ENCODE measurements around the gene TEX2. TPM values are rescaled to one million over a fixed set of nuclear protein-coding genes. Genes with fewer than 3 reads are reported as not detected.

TEX2 gene
- total and polyA plus RNA-seq, 2 experiments from 2014 or later, result 7.5 to 17.7 TPM

DNA sequence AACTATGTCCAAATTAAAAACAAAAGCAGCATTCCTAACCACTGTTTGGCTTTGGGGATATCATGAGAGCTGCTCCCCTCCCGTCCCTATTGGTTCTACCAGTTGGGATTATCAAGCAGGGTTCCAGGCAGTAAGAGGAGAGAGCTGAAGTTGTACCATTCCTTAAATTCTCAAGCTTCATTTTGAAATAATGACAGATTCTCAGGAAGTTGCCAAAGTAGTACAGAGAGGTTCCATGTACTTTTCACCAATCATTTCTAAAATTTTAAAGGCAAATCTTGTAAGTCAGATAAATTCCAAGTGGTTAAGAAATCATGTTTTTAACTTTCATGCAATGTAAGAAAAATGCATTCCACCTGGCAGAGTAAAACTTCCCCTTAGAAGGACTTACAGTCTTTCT, 36.9 kb downstream of the TEX2 start:
- Histone ChIP-seq H3K27me3 (ENCODE audit: insufficient read depth) (no peaks in the 10 kb centered on the region), H3K4me3 (no peak overlapping the region), H3K9me2 (ENCODE audit: insufficient read depth) (no peaks in the 10 kb centered on the region), H4K20me1 (replicated peaks; ENCODE audit: insufficient read depth) (0 out of 2 replicates have a peak, but pooled peaks cover under 1% of the 10 kb centered on the region), H3K79me2 (replicated peaks; ENCODE audit: insufficient read depth) (peaks cover 25% of the 10 kb centered on the region), H3F3A (replicated peaks; ENCODE audit: low read depth) (no peaks in the 10 kb centered on the region), H3K36me3 (ENCODE audit: insufficient read depth) (no peaks in the 10 kb centered on the region), H2AFZ (no peak overlapping the region), H3K4me1 (ENCODE audit: insufficient read depth) (no peaks in the 10 kb centered on the region), H3K27ac (ENCODE audit: low read depth) (no peak overlapping the region), H3K4me2 (no peak overlapping the region)
- H3K27ac Mint-ChIP-seq, result no peak overlapping the region
- DNase-seq (ENCODE audit: low spot score) (no peak), ATAC-seq (no peak)
- H3K4me3 Mint-ChIP-seq, result no peak overlapping the region
- TF ChIP-seq, protein P1, sequence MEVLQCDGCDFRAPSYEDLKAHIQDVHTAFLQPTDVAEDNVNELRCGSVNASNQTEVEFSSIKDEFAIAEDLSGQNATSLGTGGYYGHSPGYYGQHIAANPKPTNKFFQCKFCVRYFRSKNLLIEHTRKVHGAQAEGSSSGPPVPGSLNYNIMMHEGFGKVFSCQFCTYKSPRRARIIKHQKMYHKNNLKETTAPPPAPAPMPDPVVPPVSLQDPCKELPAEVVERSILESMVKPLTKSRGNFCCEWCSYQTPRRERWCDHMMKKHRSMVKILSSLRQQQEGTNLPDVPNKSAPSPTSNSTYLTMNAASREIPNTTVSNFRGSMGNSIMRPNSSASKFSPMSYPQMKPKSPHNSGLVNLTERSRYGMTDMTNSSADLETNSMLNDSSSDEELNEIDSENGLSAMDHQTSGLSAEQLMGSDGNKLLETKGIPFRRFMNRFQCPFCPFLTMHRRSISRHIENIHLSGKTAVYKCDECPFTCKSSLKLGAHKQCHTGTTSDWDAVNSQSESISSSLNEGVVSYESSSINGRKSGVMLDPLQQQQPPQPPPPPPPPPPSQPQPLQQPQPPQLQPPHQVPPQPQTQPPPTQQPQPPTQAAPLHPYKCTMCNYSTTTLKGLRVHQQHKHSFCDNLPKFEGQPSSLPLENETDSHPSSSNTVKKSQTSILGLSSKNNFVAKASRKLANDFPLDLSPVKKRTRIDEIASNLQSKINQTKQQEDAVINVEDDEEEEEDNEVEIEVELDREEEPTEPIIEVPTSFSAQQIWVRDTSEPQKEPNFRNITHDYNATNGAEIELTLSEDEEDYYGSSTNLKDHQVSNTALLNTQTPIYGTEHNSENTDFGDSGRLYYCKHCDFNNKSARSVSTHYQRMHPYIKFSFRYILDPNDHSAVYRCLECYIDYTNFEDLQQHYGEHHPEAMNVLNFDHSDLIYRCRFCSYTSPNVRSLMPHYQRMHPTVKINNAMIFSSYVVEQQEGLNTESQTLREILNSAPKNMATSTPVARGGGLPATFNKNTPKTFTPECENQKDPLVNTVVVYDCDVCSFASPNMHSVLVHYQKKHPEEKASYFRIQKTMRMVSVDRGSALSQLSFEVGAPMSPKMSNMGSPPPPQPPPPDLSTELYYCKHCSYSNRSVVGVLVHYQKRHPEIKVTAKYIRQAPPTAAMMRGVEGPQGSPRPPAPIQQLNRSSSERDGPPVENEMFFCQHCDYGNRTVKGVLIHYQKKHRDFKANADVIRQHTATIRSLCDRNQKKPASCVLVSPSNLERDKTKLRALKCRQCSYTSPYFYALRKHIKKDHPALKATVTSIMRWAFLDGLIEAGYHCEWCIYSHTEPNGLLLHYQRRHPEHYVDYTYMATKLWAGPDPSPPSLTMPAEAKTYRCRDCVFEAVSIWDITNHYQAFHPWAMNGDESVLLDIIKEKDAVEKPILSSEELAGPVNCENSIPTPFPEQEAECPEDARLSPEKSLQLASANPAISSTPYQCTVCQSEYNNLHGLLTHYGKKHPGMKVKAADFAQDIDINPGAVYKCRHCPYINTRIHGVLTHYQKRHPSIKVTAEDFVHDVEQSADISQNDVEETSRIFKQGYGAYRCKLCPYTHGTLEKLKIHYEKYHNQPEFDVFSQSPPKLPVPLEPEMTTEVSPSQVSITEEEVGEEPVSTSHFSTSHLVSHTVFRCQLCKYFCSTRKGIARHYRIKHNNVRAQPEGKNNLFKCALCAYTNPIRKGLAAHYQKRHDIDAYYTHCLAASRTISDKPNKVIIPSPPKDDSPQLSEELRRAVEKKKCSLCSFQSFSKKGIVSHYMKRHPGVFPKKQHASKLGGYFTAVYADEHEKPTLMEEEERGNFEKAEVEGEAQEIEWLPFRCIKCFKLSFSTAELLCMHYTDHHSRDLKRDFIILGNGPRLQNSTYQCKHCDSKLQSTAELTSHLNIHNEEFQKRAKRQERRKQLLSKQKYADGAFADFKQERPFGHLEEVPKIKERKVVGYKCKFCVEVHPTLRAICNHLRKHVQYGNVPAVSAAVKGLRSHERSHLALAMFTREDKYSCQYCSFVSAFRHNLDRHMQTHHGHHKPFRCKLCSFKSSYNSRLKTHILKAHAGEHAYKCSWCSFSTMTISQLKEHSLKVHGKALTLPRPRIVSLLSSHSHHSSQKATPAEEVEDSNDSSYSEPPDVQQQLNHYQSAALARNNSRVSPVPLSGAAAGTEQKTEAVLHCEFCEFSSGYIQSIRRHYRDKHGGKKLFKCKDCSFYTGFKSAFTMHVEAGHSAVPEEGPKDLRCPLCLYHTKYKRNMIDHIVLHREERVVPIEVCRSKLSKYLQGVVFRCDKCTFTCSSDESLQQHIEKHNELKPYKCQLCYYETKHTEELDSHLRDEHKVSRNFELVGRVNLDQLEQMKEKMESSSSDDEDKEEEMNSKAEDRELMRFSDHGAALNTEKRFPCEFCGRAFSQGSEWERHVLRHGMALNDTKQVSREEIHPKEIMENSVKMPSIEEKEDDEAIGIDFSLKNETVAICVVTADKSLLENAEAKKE (CRISPR knock-in tag; IDR thresholded peaks at IDR 0.05), result no peak
- TF ChIP-seq NANOG (IDR thresholded peaks at IDR 0.05; ENCODE audit: borderline replicate concordance) (no peak), JUNB (IDR thresholded peaks at IDR 0.05; ENCODE audit: unreplicated experiment) (no peak), STAT1 (IDR thresholded peaks at IDR 0.05; ENCODE audit: unreplicated experiment) (no peak)
- peaks cover 6% of the 10 kb centered on the region for H3K4me1 Mint-ChIP-seq
- no peaks in the 10 kb centered on the region for H3K27me3 Mint-ChIP-seq (ENCODE audit: insufficient read depth, low read depth, poor library complexity)
- H3K36me3 Mint-ChIP-seq (ENCODE audit: low read depth), result no peaks in the 10 kb centered on the region
- H3K9me3 Mint-ChIP-seq, result no peaks in the 10 kb centered on the region

DNA sequence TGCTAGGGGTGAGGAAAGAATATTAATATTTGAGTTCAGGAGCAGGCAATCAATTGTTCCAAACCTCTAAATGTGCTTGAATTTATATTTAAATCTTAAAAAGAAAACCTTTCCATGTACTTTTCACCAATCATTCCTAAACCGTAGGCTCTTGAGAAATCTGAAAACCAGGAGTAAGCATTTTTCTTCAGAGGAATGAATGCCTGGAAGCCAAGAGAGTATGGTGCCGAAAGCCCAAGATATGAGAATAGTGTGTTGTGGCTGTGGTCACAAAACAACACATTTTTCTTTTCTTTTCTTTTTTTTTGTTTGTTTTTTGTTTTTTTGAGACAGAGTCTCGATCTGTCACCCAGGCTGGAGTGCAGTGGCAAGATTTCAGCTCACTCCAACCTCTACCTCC, 37.6 kb downstream of the TEX2 start:
- H3K4me1 Mint-ChIP-seq, result peaks cover 6% of the 10 kb centered on the region
- no peak overlapping the region for H3K4me3 Mint-ChIP-seq
- no peaks in the 10 kb centered on the region for H3K36me3 Mint-ChIP-seq (ENCODE audit: low read depth)
- no peaks in the 10 kb centered on the region for H3K9me3 Mint-ChIP-seq
- ATAC-seq, result no peak
- Histone ChIP-seq H3K4me2 (no peak overlapping the region), H3K4me1 (ENCODE audit: insufficient read depth) (no peaks in the 10 kb centered on the region), H3K9me2 (ENCODE audit: insufficient read depth) (no peaks in the 10 kb centered on the region), H3K27ac (ENCODE audit: low read depth) (no peak overlapping the region), H3K36me3 (ENCODE audit: insufficient read depth) (no peaks in the 10 kb centered on the region), H4K20me1 (replicated peaks; ENCODE audit: insufficient read depth) (no peaks in the 10 kb centered on the region), H3F3A (replicated peaks; ENCODE audit: low read depth) (no peaks in the 10 kb centered on the region), H3K79me2 (replicated peaks; ENCODE audit: insufficient read depth) (peaks cover 27% of the 10 kb centered on the region), H3K27me3 (ENCODE audit: insufficient read depth) (no peaks in the 10 kb centered on the region), H2AFZ (no peak overlapping the region), H3K4me3 (no peak overlapping the region)
- no peak overlapping the region for H3K27ac Mint-ChIP-seq
- no peak for DNase-seq (ENCODE audit: low spot score)
- no peaks in the 10 kb centered on the region for H3K27me3 Mint-ChIP-seq (ENCODE audit: insufficient read depth, low read depth, poor library complexity)
- TF ChIP-seq, protein P2, sequence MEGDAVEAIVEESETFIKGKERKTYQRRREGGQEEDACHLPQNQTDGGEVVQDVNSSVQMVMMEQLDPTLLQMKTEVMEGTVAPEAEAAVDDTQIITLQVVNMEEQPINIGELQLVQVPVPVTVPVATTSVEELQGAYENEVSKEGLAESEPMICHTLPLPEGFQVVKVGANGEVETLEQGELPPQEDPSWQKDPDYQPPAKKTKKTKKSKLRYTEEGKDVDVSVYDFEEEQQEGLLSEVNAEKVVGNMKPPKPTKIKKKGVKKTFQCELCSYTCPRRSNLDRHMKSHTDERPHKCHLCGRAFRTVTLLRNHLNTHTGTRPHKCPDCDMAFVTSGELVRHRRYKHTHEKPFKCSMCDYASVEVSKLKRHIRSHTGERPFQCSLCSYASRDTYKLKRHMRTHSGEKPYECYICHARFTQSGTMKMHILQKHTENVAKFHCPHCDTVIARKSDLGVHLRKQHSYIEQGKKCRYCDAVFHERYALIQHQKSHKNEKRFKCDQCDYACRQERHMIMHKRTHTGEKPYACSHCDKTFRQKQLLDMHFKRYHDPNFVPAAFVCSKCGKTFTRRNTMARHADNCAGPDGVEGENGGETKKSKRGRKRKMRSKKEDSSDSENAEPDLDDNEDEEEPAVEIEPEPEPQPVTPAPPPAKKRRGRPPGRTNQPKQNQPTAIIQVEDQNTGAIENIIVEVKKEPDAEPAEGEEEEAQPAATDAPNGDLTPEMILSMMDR (conservative IDR thresholded peaks at IDR 0.05; ENCODE audit: low read depth in 2 of 2), result no peak
- TF ChIP-seq CREB1 (CRISPR knock-in tag; IDR thresholded peaks at IDR 0.05; ENCODE audit: low read depth) (no peak), EZH2phosphoT487 (IDR thresholded peaks at IDR 0.05; ENCODE audit: unreplicated experiment) (no peak)
- TF ChIP-seq, protein P3, sequence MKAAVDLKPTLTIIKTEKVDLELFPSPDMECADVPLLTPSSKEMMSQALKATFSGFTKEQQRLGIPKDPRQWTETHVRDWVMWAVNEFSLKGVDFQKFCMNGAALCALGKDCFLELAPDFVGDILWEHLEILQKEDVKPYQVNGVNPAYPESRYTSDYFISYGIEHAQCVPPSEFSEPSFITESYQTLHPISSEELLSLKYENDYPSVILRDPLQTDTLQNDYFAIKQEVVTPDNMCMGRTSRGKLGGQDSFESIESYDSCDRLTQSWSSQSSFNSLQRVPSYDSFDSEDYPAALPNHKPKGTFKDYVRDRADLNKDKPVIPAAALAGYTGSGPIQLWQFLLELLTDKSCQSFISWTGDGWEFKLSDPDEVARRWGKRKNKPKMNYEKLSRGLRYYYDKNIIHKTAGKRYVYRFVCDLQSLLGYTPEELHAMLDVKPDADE (IDR thresholded peaks at IDR 0.05), result no peak
- TF ChIP-seq, protein P4, sequence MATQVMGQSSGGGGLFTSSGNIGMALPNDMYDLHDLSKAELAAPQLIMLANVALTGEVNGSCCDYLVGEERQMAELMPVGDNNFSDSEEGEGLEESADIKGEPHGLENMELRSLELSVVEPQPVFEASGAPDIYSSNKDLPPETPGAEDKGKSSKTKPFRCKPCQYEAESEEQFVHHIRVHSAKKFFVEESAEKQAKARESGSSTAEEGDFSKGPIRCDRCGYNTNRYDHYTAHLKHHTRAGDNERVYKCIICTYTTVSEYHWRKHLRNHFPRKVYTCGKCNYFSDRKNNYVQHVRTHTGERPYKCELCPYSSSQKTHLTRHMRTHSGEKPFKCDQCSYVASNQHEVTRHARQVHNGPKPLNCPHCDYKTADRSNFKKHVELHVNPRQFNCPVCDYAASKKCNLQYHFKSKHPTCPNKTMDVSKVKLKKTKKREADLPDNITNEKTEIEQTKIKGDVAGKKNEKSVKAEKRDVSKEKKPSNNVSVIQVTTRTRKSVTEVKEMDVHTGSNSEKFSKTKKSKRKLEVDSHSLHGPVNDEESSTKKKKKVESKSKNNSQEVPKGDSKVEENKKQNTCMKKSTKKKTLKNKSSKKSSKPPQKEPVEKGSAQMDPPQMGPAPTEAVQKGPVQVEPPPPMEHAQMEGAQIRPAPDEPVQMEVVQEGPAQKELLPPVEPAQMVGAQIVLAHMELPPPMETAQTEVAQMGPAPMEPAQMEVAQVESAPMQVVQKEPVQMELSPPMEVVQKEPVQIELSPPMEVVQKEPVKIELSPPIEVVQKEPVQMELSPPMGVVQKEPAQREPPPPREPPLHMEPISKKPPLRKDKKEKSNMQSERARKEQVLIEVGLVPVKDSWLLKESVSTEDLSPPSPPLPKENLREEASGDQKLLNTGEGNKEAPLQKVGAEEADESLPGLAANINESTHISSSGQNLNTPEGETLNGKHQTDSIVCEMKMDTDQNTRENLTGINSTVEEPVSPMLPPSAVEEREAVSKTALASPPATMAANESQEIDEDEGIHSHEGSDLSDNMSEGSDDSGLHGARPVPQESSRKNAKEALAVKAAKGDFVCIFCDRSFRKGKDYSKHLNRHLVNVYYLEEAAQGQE (IDR thresholded peaks at IDR 0.05; ENCODE audit: unreplicated experiment), result no peak
